ENCODE results near the gene C2CD4D. TPM values are rescaled to one million over a fixed set of nuclear protein-coding genes. Genes with fewer than 3 reads are reported as not detected.

Gene C2CD4D
- total RNA-seq, 1 experiment from 2014 or later, result 0.58 TPM

- Histone ChIP-seq H3K4me3 (ENCODE audit: low read length) (no peak overlapping the region), H3K27me3 (ENCODE audit: low read length) (peaks cover 18% of the 10 kb centered on the region), H3K9ac (ENCODE audit: low read length) (no peak overlapping the region), H3K79me2 (ENCODE audit: low read length) (no peaks in the 10 kb centered on the region), H2AFZ (ENCODE audit: low read length) (no peak overlapping the region), H3K9me3 (ENCODE audit: low read length) (no peaks in the 10 kb centered on the region), H3K4me2 (ENCODE audit: low read length) (no peak overlapping the region), H3K4me1 (ENCODE audit: insufficient read depth, low read length) (peaks cover under 1% of the 10 kb centered on the region; the same call in 1 of the 2 replicates), H4K20me1 (ENCODE audit: low read length) (no peaks in the 10 kb centered on the region), H3K27ac (ENCODE audit: low read length) (no peak overlapping the region), H3K9me2 (replicated peaks; ENCODE audit: low read length) (no peaks in the 10 kb centered on the region), H3F3A (ENCODE audit: low read length, unreplicated experiment) (no peaks in the 10 kb centered on the region), H3K36me3 (ENCODE audit: low read depth, low read length) (no peaks in the 10 kb centered on the region)
- ChIA-PET POLR2A (ENCODE audit: unreplicated experiment) (no interaction called here), CTCF (no interaction called here)
- intact Hi-C loops (cut with micrococcal nuclease), result no loop called here
- TF ChIP-seq CTCF (conservative IDR thresholded peaks at IDR 0.05; ENCODE audit: low read depth, low read length), result no peak
- no peak for TF ChIP-seq EZH2 (IDR thresholded peaks at IDR 0.05; ENCODE audit: low read length, unreplicated experiment)
- TF ChIP-seq EZH2phosphoT487 (IDR thresholded peaks at IDR 0.05; ENCODE audit: borderline replicate concordance, low read length), result no peak
- no TSS peak for BruUV-seq (replicated peaks)
- DNase-seq, result no peak
- ATAC-seq, result no peak
These were observed 12.3 kb upstream of the C2CD4D start for GRCh38 chr1:151851886-151852285.

GRCh38 chr1:151849871-151850270, 10.3 kb upstream of the C2CD4D start:
- DNase-seq, result no peak
- intact Hi-C loops (cut with micrococcal nuclease), result loop anchor here (5.0 kb wide), 1 partner anchor 152 kb away; no protein-coding TSS in a partner anchor

More at GRCh38 chr1:151849871-151850270, 10.3 kb upstream of the C2CD4D start:
- CTCF ChIA-PET, result no interaction called here
- POLR2A ChIA-PET (ENCODE audit: unreplicated experiment), result no interaction called here
- H3F3A ChIP-seq (ENCODE audit: low read length, unreplicated experiment), result no peaks in the 10 kb centered on the region
- H3K79me2 ChIP-seq (ENCODE audit: low read length), result no peaks in the 10 kb centered on the region
- no peak overlapping the region for H3K4me3 ChIP-seq (ENCODE audit: low read length)
- ATAC-seq, result no peak
- H3K27me3 ChIP-seq (ENCODE audit: low read length), result peaks cover 18% of the 10 kb centered on the region
- TF ChIP-seq EZH2phosphoT487 (IDR thresholded peaks at IDR 0.05; ENCODE audit: borderline replicate concordance, low read length), result no peak
- no peak for TF ChIP-seq EZH2 (IDR thresholded peaks at IDR 0.05; ENCODE audit: low read length, unreplicated experiment)
- no peak for TF ChIP-seq CTCF (conservative IDR thresholded peaks at IDR 0.05; ENCODE audit: low read depth, low read length)
- H3K27ac ChIP-seq (ENCODE audit: low read length), result no peak overlapping the region
- no peak overlapping the region for H3K4me2 ChIP-seq (ENCODE audit: low read length)
- H2AFZ ChIP-seq (ENCODE audit: low read length), result no peak overlapping the region
- H3K9me2 ChIP-seq (replicated peaks; ENCODE audit: low read length), result no peaks in the 10 kb centered on the region
- no peak overlapping the region for H3K9ac ChIP-seq (ENCODE audit: low read length)
- H3K9me3 ChIP-seq (ENCODE audit: low read length), result no peaks in the 10 kb centered on the region
- BruUV-seq (replicated peaks), result no TSS peak
- H4K20me1 ChIP-seq (ENCODE audit: low read length), result no peaks in the 10 kb centered on the region
- no peaks in the 10 kb centered on the region for H3K36me3 ChIP-seq (ENCODE audit: low read depth, low read length)
- peaks cover 11% of the 10 kb centered on the region for H3K4me1 ChIP-seq (ENCODE audit: insufficient read depth, low read length)
